Right cardiac atrium (tissue), 5 donors: ENCODE data around the gene GREM2. TPM values are rescaled to one million over a fixed set of nuclear protein-coding genes. Genes with fewer than 3 reads are reported as not detected.

Experiments
- ATAC-seq, 2 donors: fragments of 200-7000 bp; cut with Tn5 transposase; one replicate each; pipeline versions ENCODE4 v1.8.0 to v1.9.1; 2020; ENCODE audit warnings: moderate library complexity in 2 of 2, mild to moderate bottlenecking in 1 of 2
- DNase-seq, 3 donors: peaks; one replicate each; pipeline ENCODE4 v3.0.0-alpha.2; 2020
- H3K27ac ChIP-seq: one replicate; pipeline ENCODE4 v1.5.1; 2013; ENCODE audit warnings: mild to moderate bottlenecking, low read length, control low read depth, moderate library complexity
- H3K27me3 ChIP-seq: one replicate; pipeline ENCODE4 v1.6.1; 2013; ENCODE audit not compliant: control insufficient read depth, insufficient read depth
- H3K4me1 ChIP-seq: one replicate; pipeline ENCODE4 v1.6.1; 2013; ENCODE audit warnings: low read length; ENCODE audit not compliant: control insufficient read depth, insufficient read depth
- H3K4me3 ChIP-seq: one replicate; pipeline ENCODE4 v1.5.1; 2013; ENCODE audit warnings: low read length, control low read depth
- H3K9me3 ChIP-seq: one replicate; pipeline ENCODE4 v1.6.1; 2013; ENCODE audit warnings: low read length; ENCODE audit not compliant: control insufficient read depth
- WGBS: extraction: QIAGEN DNeasy Blood & Tissue Kit; methylation state at CpG from one replicate; pipeline ENCODE4 v1.1.7; 2013; 5-methylcytosine and 5-hydroxymethylcytosine counted together
- intact Hi-C, 4 donors: fragments of 100-400 bp; cut with DNase I; formaldehyde crosslinking; loops; one replicate each; pipeline versions ENCODE4 v1.11.0 to v1.14.0; 2022 to 2023
- polyA plus RNA-seq: library from polyadenylated mRNA; stranded (reverse); fragments of 200-250 nt; gene quantifications from one replicate; pipeline ENCODE4 v1.2.3, GENCODE V29; 2013
- total RNA-seq, 4 donors: library from RNA; stranded (reverse); fragmentation: NEBNext Ultra II Directional; extraction: Animal tissue kit (Norgen Biotek cat#: 25700); gene quantifications; one replicate each; pipeline ENCODE4 v1.2.1, GENCODE V29; 2021
- donor health status: healthy with polysubstance abuse.
- donor health status: DM: no; HTN: yes; CAD: no.
- donor health status: DM: no; HTN: no; CAD: no.
- donor health status: DM: no; HTN: yes; CAD: no; lungs with severe emphysema.
- donor health status: DM: yes; HTN: yes; CAD: no.

Gene GREM2
- total and polyA plus RNA-seq, 5 donors = 0.09 to 0.23 TPM; not detected in 3

DNA sequence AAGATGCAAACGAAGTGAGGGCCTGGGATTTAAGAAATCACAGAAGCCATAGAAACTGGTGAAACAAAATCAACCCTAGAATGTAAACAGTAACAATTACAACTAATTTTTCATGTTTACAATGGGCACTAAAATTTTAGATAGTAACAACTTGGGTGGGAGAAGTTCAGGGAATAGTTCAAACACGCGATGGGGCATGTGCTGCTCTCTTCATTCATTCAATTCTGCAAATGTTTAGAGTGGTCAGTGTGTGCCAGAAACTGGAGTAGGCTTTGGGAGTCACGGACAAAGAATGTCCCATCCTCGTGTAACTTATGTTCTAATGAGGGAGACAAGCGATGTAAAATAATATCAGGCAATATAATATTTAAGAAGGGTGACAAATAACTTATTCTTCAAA lies 133.4 kb downstream of the GREM2 start:
- DNase-seq = no peak
- Histone ChIP-seq H3K27ac (no peak overlapping the region), H3K27me3 (no peaks in the 10 kb centered on the region), H3K9me3 (no peaks in the 10 kb centered on the region), H3K4me1 (no peaks in the 10 kb centered on the region), H3K4me3 (no peak overlapping the region)
- intact Hi-C loops = no loop called here
- ATAC-seq = no peak
- WGBS = 86% methylated on average over 6 of the region's 6 CpGs

DNA sequence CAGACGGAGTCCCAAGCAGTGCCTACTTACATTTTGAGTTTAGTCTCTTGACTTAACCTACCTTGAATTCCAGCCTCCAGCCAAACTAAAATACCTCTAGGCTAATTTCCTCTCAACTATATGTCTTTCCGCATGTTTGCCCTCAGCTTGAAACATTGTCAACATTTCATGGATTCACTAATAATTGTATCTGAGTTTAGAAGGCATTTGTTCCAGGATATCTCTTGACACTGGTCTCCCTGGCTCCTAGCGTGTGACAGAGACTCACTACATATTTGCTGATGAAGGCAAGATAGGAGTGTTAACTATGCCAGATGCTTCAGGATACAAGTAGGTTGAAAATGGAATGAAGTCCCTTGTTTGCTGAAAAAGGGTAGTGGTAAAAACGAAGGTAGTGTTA lies 136.1 kb downstream of the GREM2 start:
- ATAC-seq (no peak), DNase-seq (no peak)
- intact Hi-C loops = no loop called here
- WGBS = 73% methylated on average over 4 of the region's 4 CpGs
- no peak overlapping the region for H3K4me3 ChIP-seq
- H3K27ac ChIP-seq = no peak overlapping the region
- H3K4me1 ChIP-seq = no peaks in the 10 kb centered on the region
- H3K9me3 ChIP-seq = no peaks in the 10 kb centered on the region
- no peaks in the 10 kb centered on the region for H3K27me3 ChIP-seq

DNA sequence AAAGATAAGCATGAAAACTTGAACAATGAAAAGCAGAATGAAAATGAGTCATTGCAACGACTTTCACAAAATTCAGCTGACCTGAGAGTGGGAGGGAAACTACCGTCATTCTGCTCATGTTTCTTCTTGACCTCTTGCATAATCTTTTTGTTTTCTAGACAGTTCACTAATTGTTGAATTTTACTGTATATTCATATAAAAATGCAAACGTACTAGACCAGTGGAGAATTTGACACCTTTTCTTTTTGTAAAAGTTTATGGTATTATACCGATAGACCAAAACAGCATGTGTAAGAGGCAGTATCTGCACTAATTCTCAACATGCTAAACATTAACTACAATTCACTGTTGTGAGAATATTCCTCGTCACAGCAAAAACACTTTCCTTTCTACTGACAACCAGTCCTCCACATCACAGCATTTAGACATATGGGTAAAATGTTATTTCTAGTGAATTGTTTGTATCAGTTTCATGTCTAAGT lies 137.8 kb downstream of the GREM2 start:
- no peak overlapping the region for H3K27ac ChIP-seq

DNA sequence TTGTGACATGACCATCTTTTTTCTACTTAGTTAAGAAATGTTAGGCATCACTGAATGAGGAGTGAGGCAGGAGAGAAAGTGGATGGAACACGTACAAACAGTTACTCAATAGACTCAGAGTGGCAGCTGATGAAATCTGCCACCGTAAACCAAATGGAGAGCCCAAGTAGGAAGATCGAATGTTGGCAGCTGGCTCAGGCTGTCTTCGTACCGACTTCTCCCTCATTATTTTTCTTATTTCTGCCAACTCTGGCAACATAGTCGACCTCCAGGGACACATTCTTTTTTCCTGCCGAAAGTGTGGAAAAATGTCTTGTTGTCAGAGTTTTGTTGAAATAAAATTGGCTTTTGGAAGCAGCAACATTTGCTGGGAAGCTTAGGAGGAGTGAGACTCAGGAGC lies 143.3 kb downstream of the GREM2 start:
- intact Hi-C loops = no loop called here
- ATAC-seq = no peak
- H3K27ac ChIP-seq = no peak overlapping the region

More for the DNA sequence above, 137.8 kb downstream of the GREM2 start:
- no peak for DNase-seq
- Histone ChIP-seq H3K9me3 (no peaks in the 10 kb centered on the region), H3K4me1 (no peaks in the 10 kb centered on the region), H3K4me3 (no peak overlapping the region), H3K27me3 (no peaks in the 10 kb centered on the region)
- intact Hi-C loops = no loop called here
- ATAC-seq = no peak
- WGBS = 61% methylated on average over 5 of the region's 5 CpGs

DNA sequence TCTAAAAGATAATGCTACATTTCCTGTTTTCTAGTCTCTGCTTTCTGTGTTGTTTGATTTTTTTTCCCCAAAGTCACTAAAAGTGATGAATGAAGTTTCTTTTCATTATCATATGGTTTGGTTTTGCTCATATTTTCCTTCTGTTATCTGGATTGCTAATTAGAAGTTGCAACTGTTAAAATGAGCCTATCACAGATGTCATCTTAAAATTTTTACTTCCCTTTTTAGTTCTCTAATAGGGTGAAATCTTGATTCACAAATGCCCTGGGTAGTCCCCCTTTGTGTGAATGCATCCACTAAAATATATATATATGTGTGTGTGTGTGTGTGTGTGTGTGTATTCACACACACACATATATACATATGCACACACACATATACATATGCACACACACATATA lies 144.1 kb downstream of the GREM2 start:
- no peak for DNase-seq
- no peaks in the 10 kb centered on the region for H3K9me3 ChIP-seq
- intact Hi-C loops = no loop called here
- H3K4me3 ChIP-seq = no peak overlapping the region
- peaks cover 2% of the 10 kb centered on the region for H3K4me1 ChIP-seq
- H3K27ac ChIP-seq = no peak overlapping the region
- no peak for ATAC-seq
- peaks cover 3% of the 10 kb centered on the region for H3K27me3 ChIP-seq

More for the DNA sequence above, 143.3 kb downstream of the GREM2 start:
- Histone ChIP-seq H3K27me3 (peaks cover 3% of the 10 kb centered on the region), H3K4me3 (no peak overlapping the region), H3K9me3 (no peaks in the 10 kb centered on the region), H3K4me1 (peaks cover 2% of the 10 kb centered on the region)
- WGBS = 51% methylated on average over 7 of the region's 7 CpGs
- DNase-seq = peak in 1 of 3 donors; percentile 42

DNA sequence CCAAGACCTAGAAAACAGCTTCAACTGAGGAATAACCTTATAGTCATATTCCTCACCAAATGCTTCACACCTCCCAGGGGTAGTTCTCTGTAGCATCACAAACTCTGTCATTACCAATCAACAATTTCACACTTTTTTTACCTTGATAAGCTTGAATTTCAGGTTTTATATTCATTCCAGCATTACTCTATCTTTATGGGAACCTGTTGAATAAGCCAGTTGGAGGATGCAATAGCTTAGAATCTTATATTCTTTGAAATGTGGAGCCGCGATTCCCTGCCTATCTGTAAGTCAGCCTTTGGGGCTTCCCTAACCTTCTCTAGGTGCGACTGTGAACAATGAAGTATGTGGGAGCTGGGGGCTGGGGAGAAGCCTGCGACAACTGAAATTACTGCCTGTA lies 145.4 kb downstream of the GREM2 start:
- ATAC-seq = no peak
- Histone ChIP-seq H3K27ac (no peak overlapping the region), H3K4me1 (peaks cover 2% of the 10 kb centered on the region), H3K27me3 (peaks cover 3% of the 10 kb centered on the region), H3K4me3 (no peak overlapping the region), H3K9me3 (no peaks in the 10 kb centered on the region)
- no peak for DNase-seq
- intact Hi-C loops = no loop called here
- 83% methylated on average over 4 of the region's 4 CpGs for WGBS

DNA sequence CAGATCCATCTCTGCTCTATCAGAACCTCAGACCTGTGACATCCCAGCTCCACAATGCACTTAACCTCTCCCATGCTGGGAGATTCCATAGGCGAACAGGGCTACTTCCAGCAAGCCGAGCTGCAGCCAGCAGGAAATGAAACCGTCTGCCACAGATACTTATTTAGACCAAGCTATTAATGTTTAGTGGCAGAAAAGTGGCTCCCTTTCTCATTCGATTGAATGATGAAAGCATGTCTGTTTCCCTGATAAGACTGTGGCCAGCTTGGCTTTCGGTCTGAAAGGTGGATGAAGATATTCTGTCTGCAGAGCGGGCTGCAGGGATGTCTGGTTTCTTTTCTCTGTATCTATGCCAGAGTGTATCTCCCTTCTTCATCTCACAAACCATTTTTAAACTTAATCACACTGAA lies 146.4 kb downstream of the GREM2 start:
- H3K27ac ChIP-seq = no peak overlapping the region
- H3K4me1 ChIP-seq = peaks cover 2% of the 10 kb centered on the region
- no peaks in the 10 kb centered on the region for H3K9me3 ChIP-seq
- no peak overlapping the region for H3K4me3 ChIP-seq
- 15% methylated on average over 6 of the region's 6 CpGs for WGBS
- no peak for ATAC-seq
- intact Hi-C loops = no loop called here
- no peak for DNase-seq
- H3K27me3 ChIP-seq = peaks cover 3% of the 10 kb centered on the region

DNA sequence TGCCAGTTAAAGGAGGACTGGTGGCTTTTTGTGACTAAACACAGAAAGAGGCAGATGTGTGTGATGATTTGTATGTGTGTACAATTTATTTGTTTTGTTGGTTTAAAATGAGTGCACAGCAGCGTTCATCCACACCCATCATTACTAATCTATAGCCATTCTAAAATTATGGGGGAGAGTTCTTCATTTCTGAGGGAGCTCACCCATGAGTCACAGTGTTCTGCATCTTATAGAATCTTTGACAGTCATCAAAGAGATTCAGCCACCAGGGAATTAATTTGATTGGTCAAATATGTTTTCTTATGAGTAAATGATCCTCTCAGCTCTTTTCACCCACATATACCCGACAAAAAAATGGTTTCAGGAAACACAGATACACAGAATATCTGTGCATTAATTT lies 147.9 kb downstream of the GREM2 start:
- peaks cover 2% of the 10 kb centered on the region for H3K4me1 ChIP-seq
- intact Hi-C loops = no loop called here
- no peak for DNase-seq
- H3K4me3 ChIP-seq = no peak overlapping the region
- no peak overlapping the region for H3K27ac ChIP-seq
- WGBS = 74% methylated on average over 2 of the region's 2 CpGs
- H3K9me3 ChIP-seq = no peaks in the 10 kb centered on the region
- peaks cover 3% of the 10 kb centered on the region for H3K27me3 ChIP-seq
- no peak for ATAC-seq

DNA sequence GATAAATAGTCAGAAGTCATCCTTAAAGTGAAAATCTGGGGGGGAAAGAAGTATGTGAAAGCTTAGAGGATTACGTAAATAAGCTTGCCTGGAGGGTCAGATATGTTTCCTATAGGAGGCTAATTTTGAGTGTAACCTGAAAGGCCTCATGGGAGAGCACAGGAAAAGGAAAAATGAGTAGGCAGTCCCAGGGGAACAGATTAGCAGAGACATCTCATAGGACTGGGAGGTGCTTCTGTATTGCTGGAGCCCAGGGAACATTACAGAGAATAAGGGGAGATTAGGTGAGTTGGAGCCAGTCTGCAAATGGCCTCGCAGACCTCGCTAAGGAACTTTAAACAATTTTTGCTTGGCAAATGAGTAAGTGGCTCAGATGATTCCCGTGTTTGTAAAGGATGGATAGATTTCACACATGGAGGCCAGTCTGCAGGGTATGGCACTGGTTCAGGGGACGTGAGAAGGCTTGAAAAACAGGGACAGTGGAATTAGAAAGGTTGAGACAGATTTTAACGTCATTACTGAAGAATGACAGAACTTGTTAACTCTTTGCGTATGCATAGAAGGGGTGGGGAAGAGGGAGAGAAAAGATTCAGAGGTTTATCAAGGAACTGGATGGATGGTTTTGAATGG lies 149.1 kb downstream of the GREM2 start:
- intact Hi-C loops = no loop called here
- ATAC-seq (no peak), DNase-seq (no peak)
- Histone ChIP-seq H3K9me3 (no peaks in the 10 kb centered on the region), H3K4me1 (no peaks in the 10 kb centered on the region), H3K4me3 (no peak overlapping the region), H3K27ac (no peak overlapping the region), H3K27me3 (peaks cover 3% of the 10 kb centered on the region)
- WGBS = 61% methylated on average over 7 of the region's 7 CpGs

DNA sequence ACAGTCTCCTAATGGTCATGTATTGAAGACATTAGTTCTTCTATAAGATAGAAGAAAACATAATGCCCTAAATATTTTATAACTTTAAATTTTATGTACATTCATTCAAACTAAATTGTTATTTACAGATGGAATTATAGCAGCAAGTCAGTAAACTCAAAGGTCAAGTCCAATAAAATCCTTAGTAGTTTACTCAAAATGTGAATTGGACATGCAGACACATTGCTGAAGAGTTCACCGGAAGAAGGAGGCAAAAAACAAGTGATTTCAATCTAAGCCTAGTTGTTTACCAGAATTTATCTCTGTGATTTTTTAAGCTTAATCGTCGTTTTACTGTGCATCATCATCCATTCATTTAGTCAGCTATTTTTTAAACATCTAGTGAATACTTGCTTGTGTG lies 149.7 kb downstream of the GREM2 start:
- no peak for ATAC-seq
- no peak for DNase-seq
- intact Hi-C loops = no loop called here
- Histone ChIP-seq H3K4me3 (no peak overlapping the region), H3K4me1 (no peaks in the 10 kb centered on the region), H3K27me3 (peaks cover 3% of the 10 kb centered on the region), H3K27ac (no peak overlapping the region), H3K9me3 (no peaks in the 10 kb centered on the region)
- 82% methylated on average over 3 of the region's 3 CpGs for WGBS

DNA sequence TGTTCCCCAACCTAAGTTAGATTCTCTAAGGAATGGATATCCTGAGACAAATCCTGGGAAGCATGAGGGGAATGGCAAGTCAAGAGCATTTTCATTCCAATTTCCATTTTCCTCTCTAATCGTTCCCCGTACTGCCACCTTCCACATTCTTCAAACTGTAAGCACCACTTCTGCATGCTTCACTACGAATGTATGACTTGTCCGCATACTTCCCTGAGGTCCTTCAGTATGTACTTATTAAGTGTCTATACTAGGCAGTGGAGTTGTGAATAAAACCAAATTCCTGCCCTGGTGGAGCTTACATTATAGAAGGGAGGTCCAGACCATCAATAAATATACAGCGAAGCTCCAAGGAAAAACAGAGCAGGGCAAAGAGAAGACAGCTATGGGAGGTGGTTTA lies 154.8 kb downstream of the GREM2 start:
- intact Hi-C loops = no loop called here
- WGBS = 85% methylated on average over 5 of the region's 5 CpGs

More for the DNA sequence above, 154.8 kb downstream of the GREM2 start:
- ATAC-seq = no peak
- H3K9me3 ChIP-seq = no peaks in the 10 kb centered on the region
- no peak overlapping the region for H3K4me3 ChIP-seq
- no peak overlapping the region for H3K27ac ChIP-seq
- H3K4me1 ChIP-seq = no peaks in the 10 kb centered on the region
- H3K27me3 ChIP-seq = no peaks in the 10 kb centered on the region
- no peak for DNase-seq
